RWPE2 (cell line): Measurements from ENCODE around the gene ZNF490.
"Not testable (repeated sequence)": the region's sequence is repeated elsewhere in the genome, so short reads cannot be mapped to it uniquely, and the experiment has no call there.

Experiments used
- ATAC-seq: fragments of 200-7000 bp; cut with Tn5 transposase; 3 replicates; pipeline ENCODE4 v1.9.1; 2021; ENCODE audit warnings: low read depth
- DNase-seq: peaks from one replicate; pipeline ENCODE4 v3.0.0-alpha.2; 2020; ENCODE audit warnings: low spot score
- H3K27ac ChIP-seq: fragments of 450-650 bp; 2 replicates; pipeline ENCODE4 v1.5.1; 2017; ENCODE audit warnings: mild to moderate bottlenecking; ENCODE audit not compliant: poor library complexity, severe bottlenecking
- H3K27me3 ChIP-seq: fragments of 250-450 bp; sonication (Bioruptor Pico); 2 replicates; pipeline ENCODE4 v1.5.1; 2021; ENCODE audit warnings: mild to moderate bottlenecking, moderate library complexity; ENCODE audit not compliant: insufficient read depth, poor library complexity, severe bottlenecking
- H3K36me3 ChIP-seq: fragments of 250-450 bp; sonication (Bioruptor Pico); 2 replicates; pipeline ENCODE4 v1.5.1; 2020; ENCODE audit warnings: low read depth, mild to moderate bottlenecking, moderate library complexity
- H3K4me1 ChIP-seq: fragments of 250-450 bp; sonication (Bioruptor Pico); 2 replicates; pipeline ENCODE4 v1.5.1; 2021; ENCODE audit warnings: mild to moderate bottlenecking, moderate library complexity; ENCODE audit not compliant: insufficient read depth, poor library complexity, severe bottlenecking
- H3K4me3 ChIP-seq: fragments of 250-450 bp; sonication (Bioruptor Pico); 2 replicates; pipeline ENCODE4 v1.5.1; 2021; ENCODE audit warnings: mild to moderate bottlenecking, moderate library complexity; ENCODE audit not compliant: severe bottlenecking
- H3K9me3 ChIP-seq: fragments of 250-450 bp; sonication (Bioruptor Pico); 2 replicates; pipeline ENCODE4 v1.5.1; 2021; ENCODE audit warnings: mild to moderate bottlenecking, moderate library complexity; ENCODE audit not compliant: severe bottlenecking
- CTCF ChIP-seq: fragments of 450-650 bp; IDR thresholded peaks from one replicate; pipeline ENCODE4 v1.5.1; 2017; ENCODE audit warnings: mild to moderate bottlenecking, moderate library complexity; ENCODE audit not compliant: poor library complexity, severe bottlenecking

Gene ZNF490

DNA sequence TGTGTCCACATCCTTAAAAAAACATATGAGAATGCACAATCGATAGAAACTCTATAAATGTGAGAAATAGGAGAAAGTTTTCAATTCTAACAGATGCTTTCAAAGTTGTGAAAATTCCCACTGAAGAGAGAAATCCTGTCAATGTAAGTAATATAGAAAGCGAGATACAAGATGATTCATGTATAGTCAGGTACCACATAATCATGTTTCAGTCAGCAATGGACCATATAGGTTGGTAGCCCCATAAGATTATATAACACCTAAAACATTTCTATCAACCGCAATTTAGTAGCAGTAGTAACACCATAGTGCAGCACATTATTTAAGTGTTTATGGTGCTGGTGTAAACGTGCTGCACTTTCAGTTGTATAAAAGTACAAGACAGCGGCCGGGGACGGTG, 18.6 kb upstream of the ZNF490 start:
- no peak for DNase-seq
- no peak overlapping the region for H3K27ac ChIP-seq
- no peak for ATAC-seq
- TF ChIP-seq CTCF = no peak
- H3K9me3 ChIP-seq = peaks cover 17% of the 10 kb centered on the region
- peaks cover 66% of the 10 kb centered on the region for H3K36me3 ChIP-seq
- H3K27me3 ChIP-seq = no peaks in the 10 kb centered on the region
- H3K4me1 ChIP-seq = no peaks in the 10 kb centered on the region
- no peak overlapping the region for H3K4me3 ChIP-seq

GRCh38 chr19:12628040-12629022, 17.7 kb upstream of the ZNF490 start:
- Histone ChIP-seq H3K36me3 (peaks cover 73% of the 10 kb centered on the region), H3K9me3 (peaks cover 19% of the 10 kb centered on the region), H3K4me3 (no peak overlapping the region), H3K27ac (no peak overlapping the region), H3K27me3 (no peaks in the 10 kb centered on the region), H3K4me1 (no peaks in the 10 kb centered on the region)
- ATAC-seq (no peak), DNase-seq (no peak)
- no peak for TF ChIP-seq CTCF

GRCh38 chr19:12626958-12627357, 16.3 kb upstream of the ZNF490 start:
- Histone ChIP-seq H3K4me1 (no peaks in the 10 kb centered on the region), H3K27ac (no peak overlapping the region), H3K27me3 (no peaks in the 10 kb centered on the region), H3K4me3 (no peak overlapping the region), H3K36me3 (peaks cover 78% of the 10 kb centered on the region), H3K9me3 (peaks cover 21% of the 10 kb centered on the region)
- no peak for ATAC-seq
- no peak for TF ChIP-seq CTCF
- DNase-seq = no peak

DNA sequence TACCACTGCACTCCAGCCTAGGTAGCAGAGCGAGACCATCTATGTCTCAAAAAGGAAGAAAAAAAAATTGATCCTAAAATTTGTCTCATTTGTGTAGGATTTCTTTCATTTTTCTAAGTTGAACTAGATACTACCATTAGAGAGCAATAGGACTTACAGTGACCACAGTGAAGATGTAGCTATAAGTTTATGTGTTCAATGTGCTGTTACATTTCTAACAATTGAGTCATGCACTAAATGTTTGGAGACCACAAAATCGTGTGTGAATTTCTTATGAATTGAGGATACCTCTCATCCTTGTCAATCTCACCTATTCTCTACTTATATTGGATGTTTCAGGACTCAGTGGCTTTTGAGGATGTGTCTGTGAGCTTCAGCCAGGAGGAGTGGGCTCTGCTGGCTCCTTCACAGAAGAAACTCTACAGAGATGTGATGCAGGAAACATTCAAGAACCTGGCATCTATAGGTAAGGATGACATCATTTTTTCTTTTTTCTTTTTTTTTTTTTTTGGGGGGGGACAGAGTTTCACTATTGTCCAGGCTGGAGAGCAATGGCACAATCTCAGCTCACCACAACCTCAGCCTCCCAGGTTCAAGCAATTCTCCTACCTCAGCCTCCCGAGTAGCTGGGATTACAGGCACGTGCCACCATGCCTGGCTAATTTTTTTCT, 12.9 kb upstream of the ZNF490 start:
- H3K9me3 ChIP-seq = peaks cover 17% of the 10 kb centered on the region
- H3K36me3 ChIP-seq = peaks cover 69% of the 10 kb centered on the region
- H3K27ac ChIP-seq = no peak overlapping the region

DNA sequence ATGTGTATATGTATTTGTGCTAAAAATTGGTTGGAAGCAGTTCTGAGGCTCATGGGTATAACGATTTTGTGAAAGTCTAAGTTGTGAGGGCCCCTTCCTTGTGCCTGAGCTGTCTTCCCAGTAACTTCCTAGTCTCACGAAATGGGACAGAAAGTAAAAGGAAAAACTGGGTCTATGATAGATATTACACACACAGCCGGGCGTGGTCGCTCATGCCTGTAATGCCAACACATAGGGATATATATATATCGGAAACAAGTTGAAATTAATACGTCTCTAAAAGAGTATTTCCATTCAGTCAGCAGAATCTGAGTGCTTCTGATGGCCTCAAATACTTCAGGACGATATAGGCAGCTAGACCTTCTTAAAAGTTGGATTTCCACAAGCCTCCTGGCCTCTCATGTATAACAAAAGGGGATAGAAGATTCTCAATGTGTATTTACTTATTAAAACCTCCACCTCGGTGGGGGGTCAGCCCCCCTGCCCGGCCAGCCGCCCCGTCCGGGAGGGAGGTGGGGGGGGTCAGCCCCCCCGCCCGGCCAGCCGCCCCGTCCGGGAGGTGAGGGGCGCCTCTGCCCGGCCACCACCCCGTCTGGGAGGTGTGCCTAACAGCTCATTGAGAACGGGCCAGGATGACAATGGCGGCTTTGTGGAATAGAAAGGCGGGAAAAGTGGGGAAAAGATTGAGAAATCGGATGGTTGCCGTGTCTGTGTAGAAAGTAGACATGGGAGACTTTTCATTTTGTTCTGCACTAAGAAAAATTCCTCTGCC, 10.8 kb upstream of the ZNF490 start:
- ATAC-seq, H3K27me3 ChIP-seq, H3K4me1 ChIP-seq, H3K4me3 ChIP-seq, H3K27ac ChIP-seq, DNase-seq, H3K9me3 ChIP-seq: not testable (repeated sequence)
- H3K36me3 ChIP-seq = peaks cover 60% of the 10 kb centered on the region

More for the DNA sequence above, 12.9 kb upstream of the ZNF490 start:
- DNase-seq = no peak
- Histone ChIP-seq H3K4me1 (no peaks in the 10 kb centered on the region), H3K4me3 (no peak overlapping the region), H3K27me3 (no peaks in the 10 kb centered on the region)
- no peak for ATAC-seq
- no peak for TF ChIP-seq CTCF
